OCI-LY3 (cell line): ENCODE measurements around the gene UNCX.
"Not testable (repeated sequence)": the region's sequence is repeated elsewhere in the genome, so short reads cannot be mapped to it uniquely, and the experiment has no call there.

ENCODE experiments used
- H2AFZ ChIP-seq: fragments of 200-600, 300-600 bp; shearing (Covaris generic); 2 replicates; pipeline ENCODE4 v1.6.0; 2014; ENCODE audit warnings: antibody characterized with exemption, low read depth, low read length
- H3K27ac ChIP-seq: fragments of 200-600, 300-600 bp; sonication (generic); 2 replicates; pipeline ENCODE4 v1.5.1; 2014; ENCODE audit warnings: mild to moderate bottlenecking, low read length, moderate library complexity, mixed read lengths
- H3K27me3 ChIP-seq: fragments of 200-600, 300-600 bp; sonication (generic); 2 replicates; pipeline ENCODE4 v1.6.1; 2014; ENCODE audit warnings: low read depth, low read length, mixed read lengths
- H3K36me3 ChIP-seq: fragments of 200-600, 300-600 bp; sonication (generic); replicated peaks from 2 replicates; pipeline ENCODE3; 2014; ENCODE audit warnings: low read depth, low read length, mixed read lengths
- H3K4me1 ChIP-seq: fragments of 300-600, 200-600 bp; sonication (generic); 2 replicates; pipeline ENCODE4 v1.6.1; 2014; ENCODE audit warnings: low read length, mixed read lengths
- H3K4me2 ChIP-seq: fragments of 200-600, 300-600 bp; sonication (generic); 2 replicates; pipeline ENCODE4 v1.6.1; 2014; ENCODE audit warnings: low read length, mixed read lengths
- H3K4me3 ChIP-seq: fragments of 300-600, 200-600 bp; sonication (generic); 2 replicates; pipeline ENCODE4 v1.5.1; 2014; ENCODE audit warnings: antibody characterized with exemption, mild to moderate bottlenecking, low read length, moderate library complexity
- H3K79me2 ChIP-seq: fragments of 300-600, 200-600 bp; shearing (Covaris generic); 2 replicates; pipeline ENCODE4 v1.6.1; 2014; ENCODE audit warnings: mild to moderate bottlenecking, low read length, mixed read lengths
- H3K9ac ChIP-seq: fragments of 300-600, 200-600 bp; shearing (Covaris generic); 2 replicates; pipeline ENCODE4 v1.6.0; 2014; ENCODE audit warnings: mild to moderate bottlenecking, low read length, moderate library complexity
- H3K9me3 ChIP-seq: fragments of 200-600, 300-600 bp; shearing (Covaris generic); 2 replicates; pipeline ENCODE4 v1.6.1; 2014; ENCODE audit warnings: low read length, mixed read lengths; ENCODE audit not compliant: insufficient read depth
- H4K20me1 ChIP-seq: fragments of 200-600, 300-600 bp; sonication (generic); 2 replicates; pipeline ENCODE4 v1.6.1; 2016; ENCODE audit warnings: low read length, mixed read lengths; ENCODE audit not compliant: insufficient read depth
- EZH2phosphoT487 ChIP-seq: fragments of 200-600 bp; shearing (Covaris generic); IDR thresholded peaks from 2 replicates; pipeline ENCODE4 v1.6.1; 2018; ENCODE audit warnings: antibody characterized with exemption, mixed run types, low read depth
- TF ChIP-seq, protein P1 (sequence below): fragments of 200-600, 300-600 bp; sonication (generic); IDR thresholded peaks from 2 replicates; pipeline ENCODE4 v1.5.1; 2014; ENCODE audit warnings: antibody characterized with exemption, low read length, low read depth

Gene UNCX

DNA sequence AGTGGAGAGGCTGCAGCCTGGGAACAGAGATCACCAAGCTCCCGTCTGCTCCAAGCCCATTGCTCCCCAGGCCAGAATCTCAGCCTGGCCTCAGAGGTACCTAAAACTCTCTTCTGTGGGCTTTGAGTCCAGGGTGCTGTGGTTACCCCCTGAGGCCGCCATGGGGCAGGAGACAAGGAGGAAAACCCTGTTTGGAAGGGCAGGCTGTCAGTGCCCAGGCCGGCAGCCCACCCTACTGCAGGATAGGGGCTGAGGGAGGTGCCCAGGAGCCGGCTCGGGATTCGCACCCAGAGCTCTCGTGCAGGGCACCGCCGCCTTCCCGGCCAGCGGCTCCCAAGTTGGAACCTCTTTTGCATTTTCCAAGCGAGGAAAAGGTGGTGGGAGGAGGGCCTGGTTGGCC lies 24.5 kb downstream of the UNCX start:
- Histone ChIP-seq H3K9me3 (no peaks in the 10 kb centered on the region), H4K20me1 (no peaks in the 10 kb centered on the region), H3K4me1 (no peaks in the 10 kb centered on the region), H3K9ac (no peak overlapping the region), H3K79me2 (no peaks in the 10 kb centered on the region), H2AFZ (no peak overlapping the region), H3K4me2 (no peak overlapping the region), H3K4me3 (no peak overlapping the region), H3K36me3 (no peaks in the 10 kb centered on the region), H3K27ac (no peak overlapping the region), H3K27me3 (no peaks in the 10 kb centered on the region)
- TF ChIP-seq, protein P1, sequence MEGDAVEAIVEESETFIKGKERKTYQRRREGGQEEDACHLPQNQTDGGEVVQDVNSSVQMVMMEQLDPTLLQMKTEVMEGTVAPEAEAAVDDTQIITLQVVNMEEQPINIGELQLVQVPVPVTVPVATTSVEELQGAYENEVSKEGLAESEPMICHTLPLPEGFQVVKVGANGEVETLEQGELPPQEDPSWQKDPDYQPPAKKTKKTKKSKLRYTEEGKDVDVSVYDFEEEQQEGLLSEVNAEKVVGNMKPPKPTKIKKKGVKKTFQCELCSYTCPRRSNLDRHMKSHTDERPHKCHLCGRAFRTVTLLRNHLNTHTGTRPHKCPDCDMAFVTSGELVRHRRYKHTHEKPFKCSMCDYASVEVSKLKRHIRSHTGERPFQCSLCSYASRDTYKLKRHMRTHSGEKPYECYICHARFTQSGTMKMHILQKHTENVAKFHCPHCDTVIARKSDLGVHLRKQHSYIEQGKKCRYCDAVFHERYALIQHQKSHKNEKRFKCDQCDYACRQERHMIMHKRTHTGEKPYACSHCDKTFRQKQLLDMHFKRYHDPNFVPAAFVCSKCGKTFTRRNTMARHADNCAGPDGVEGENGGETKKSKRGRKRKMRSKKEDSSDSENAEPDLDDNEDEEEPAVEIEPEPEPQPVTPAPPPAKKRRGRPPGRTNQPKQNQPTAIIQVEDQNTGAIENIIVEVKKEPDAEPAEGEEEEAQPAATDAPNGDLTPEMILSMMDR = no peak
- TF ChIP-seq EZH2phosphoT487 = no peak

GRCh38 chr7:1257863-1258262 lies 25.2 kb downstream of the UNCX start:
- Histone ChIP-seq H3K4me3 (no peak overlapping the region), H3K79me2 (no peaks in the 10 kb centered on the region), H3K4me1 (no peaks in the 10 kb centered on the region), H3K27me3 (no peaks in the 10 kb centered on the region), H3K9me3 (no peaks in the 10 kb centered on the region), H4K20me1 (no peaks in the 10 kb centered on the region), H3K36me3 (no peaks in the 10 kb centered on the region), H2AFZ (no peak overlapping the region), H3K4me2 (no peak overlapping the region), H3K27ac (no peak overlapping the region), H3K9ac (no peak overlapping the region)
- no peak for TF ChIP-seq EZH2phosphoT487
- TF ChIP-seq, protein P1 = no peak

- no peaks in the 10 kb centered on the region for H3K36me3 ChIP-seq
- H3K9me3 ChIP-seq = no peaks in the 10 kb centered on the region
- TF ChIP-seq, protein P1 = no peak
- TF ChIP-seq EZH2phosphoT487 = no peak
- H3K9ac ChIP-seq = no peak overlapping the region
- no peaks in the 10 kb centered on the region for H3K4me1 ChIP-seq
- H3K27ac ChIP-seq = no peak overlapping the region
- H3K4me3 ChIP-seq = no peak overlapping the region
- H3K27me3 ChIP-seq = no peaks in the 10 kb centered on the region
- no peak overlapping the region for H3K4me2 ChIP-seq
- no peaks in the 10 kb centered on the region for H4K20me1 ChIP-seq
- H2AFZ ChIP-seq = no peak overlapping the region
- H3K79me2 ChIP-seq = no peaks in the 10 kb centered on the region
Measured at GRCh38 chr7:1259621-1260243, 27.1 kb downstream of the UNCX start.

GRCh38 chr7:1260244-1260635 lies 27.6 kb downstream of the UNCX start:
- Histone ChIP-seq H4K20me1 (no peaks in the 10 kb centered on the region), H3K27me3 (no peaks in the 10 kb centered on the region), H3K4me3 (no peak overlapping the region), H3K4me2 (no peak overlapping the region), H3K36me3 (no peaks in the 10 kb centered on the region), H3K9ac (no peak overlapping the region), H3K9me3 (no peaks in the 10 kb centered on the region), H3K79me2 (no peaks in the 10 kb centered on the region), H3K4me1 (no peaks in the 10 kb centered on the region), H3K27ac (no peak overlapping the region), H2AFZ (no peak overlapping the region)
- TF ChIP-seq, protein P1 = no peak
- TF ChIP-seq EZH2phosphoT487 = no peak

DNA sequence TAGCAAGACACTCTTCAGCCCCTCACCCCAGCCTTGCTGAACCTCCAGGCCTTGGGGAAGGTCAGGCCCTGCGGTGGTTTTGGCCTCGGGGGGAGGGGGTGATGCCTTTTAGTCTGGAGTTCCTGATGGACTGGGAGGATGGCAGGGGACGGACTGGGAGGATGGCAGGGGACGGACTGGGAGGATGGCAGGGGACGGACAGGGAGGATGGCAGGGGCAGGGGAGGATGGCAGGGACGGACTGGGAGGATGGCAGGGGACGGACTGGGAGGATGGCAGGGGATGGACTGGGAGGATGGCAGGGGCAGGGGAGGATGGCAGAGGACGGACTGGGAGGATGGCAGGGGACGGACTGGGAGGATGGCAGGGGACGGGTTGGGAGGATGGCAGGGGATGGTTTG lies 28.4 kb downstream of the UNCX start:
- not testable (repeated sequence) for H3K9me3 ChIP-seq, H3K4me1 ChIP-seq, H2AFZ ChIP-seq, H3K27me3 ChIP-seq, H3K27ac ChIP-seq, H3K36me3 ChIP-seq, H4K20me1 ChIP-seq, H3K79me2 ChIP-seq, H3K4me2 ChIP-seq, H3K4me3 ChIP-seq, H3K9ac ChIP-seq
